Hematopoietic multipotent progenitor cell treated with erythropoietin and hydrocortisone succinate and interleukin-3 and kit ligand, for 6 days (in vitro differentiated cells): ENCODE results near the gene C4orf50.
A peak's percentile ranks its signal among the peaks of the same experiment; 100 is the strongest.

Source experiments
- DNase-seq: peaks from one replicate; pipeline ENCODE4 v3.0.0-alpha.2; 2015

The C4orf50 gene

DNA sequence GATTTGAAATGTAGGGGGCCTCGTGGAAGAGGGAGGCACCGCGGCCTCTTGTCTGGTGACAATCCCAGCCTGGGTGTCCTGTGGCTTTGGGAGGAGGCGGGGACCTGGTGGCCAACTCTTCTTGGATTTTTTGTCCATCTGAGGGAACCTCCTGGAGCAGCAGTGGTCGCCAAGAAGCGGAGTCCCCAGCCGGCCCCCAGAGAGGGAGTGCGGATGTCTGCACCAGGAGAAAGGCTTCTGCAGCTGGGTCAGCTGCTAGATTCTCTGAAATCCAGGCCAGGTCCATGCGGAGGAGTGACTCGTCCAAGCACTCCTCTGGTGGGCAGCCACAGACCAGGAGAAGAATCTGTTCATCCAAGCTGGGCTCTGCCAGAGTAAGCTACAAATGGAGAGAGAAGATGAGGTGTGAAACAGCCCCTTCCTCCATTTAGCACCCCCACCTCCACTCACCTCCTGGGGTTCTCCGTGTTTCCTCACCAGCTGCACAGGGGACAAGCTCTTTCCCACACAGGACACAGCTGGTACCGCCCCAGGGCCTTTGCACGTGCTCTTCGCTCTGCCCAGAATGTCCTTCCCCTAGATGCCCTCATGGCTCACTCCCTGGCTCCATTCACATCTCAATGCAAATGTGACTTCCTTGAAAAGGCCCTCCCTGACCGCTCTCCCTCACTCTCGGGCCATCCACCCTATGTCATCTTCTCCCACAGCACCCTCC, 27.6 kb downstream of the C4orf50 start:
- no peak for DNase-seq

DNA sequence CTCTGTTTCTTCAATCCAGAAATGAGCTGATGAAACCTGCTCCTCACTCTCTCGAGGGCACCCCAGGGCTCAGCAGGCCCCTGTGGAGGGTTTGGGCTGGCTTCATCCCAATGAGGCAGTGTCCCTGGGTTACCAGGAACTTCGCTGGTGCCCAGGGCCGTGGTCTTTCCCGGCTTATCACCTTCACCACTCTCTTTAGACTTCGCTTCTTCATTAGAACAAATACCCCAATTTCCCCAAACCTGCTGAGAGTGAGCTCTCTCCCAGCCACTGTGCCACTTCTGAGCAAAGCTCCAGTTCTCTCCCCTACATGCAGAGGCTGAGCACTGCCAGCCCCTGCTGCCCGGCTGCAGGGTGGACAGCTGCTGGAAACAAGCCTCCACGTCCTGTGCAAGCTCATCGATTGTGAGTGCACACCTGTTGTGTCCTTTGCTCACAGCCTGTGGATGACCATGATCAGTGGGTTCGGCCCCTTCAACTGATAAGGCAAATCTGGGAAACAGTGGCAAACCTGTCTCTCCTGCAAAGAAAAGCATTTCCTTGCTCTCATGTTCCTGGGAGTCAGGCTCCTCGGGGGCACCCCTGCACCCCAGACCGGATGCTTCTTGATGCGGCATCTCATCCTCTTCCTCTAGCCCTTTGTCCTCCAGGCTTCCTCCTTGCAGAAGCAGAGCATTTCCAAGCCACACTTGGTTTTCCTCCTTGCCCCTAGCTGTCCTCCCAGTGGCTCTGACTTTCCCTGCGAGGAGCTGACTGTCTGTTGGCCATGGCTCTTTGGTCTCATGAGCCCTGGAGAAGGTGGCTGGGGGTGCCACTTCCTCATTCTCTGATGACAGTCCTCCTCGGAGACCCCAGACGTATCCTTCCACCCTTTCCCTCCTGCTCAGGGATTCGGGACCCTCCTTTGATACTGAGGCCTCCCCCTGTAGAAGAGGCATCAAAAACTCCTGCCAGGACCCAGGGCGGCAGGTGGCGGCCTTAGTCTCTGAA, 28.7 kb downstream of the C4orf50 start:
- DNase-seq, result no peak

DNA sequence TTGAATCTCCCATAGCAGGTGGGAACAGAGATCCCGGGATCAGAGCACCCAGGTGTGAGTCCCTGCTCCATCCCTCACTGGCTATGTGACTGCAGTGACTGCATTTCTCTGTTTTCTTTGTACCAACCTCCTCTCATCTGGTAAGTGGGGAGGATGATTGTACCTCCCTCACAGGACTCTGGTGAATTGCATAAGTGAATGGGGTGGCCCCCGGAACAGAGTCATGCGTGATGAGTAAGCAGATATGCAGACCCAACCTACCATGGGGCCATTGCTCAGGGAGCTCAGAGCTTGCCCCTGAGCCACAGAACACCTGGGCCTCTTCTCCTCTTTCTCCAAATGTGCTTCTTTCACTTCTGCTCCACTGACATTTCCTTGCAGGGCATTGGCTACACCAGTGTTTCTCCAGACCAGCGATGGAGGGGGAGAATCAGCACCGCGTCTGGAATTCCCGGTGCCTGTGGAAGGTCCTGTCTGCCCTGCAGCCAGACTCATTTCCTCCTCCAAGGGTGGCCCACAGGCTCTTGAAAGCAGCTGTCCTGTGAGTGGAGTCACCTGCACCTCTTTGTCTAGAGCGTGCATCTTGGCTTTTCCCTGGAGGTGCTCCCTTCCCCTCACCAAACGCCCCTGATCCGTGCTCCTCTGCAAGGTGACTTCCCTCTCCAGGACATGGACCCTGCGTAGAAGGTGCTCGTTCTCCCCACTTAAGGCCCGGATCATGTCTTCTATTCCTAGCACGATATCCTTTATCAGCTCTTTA, 30.0 kb downstream of the C4orf50 start:
- DNase-seq, result no peak

DNA sequence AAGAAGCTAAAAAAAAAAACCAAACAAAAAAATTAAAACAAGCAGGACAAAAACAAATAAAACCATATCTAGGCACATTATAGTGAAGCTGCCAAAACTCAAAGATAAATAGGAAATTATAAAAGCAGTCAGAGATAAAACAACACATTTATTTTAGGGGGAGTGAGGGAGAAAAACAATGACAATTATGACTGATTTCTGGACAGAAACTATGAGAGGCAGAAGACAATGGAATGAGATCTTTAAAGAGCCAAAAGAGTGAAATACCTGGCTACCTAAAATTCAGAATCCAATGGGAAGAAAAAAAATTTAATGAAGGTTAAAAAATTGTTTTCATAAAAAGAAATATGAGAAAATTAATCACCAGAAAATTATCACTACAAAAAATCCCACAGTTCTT, 33.4 kb downstream of the C4orf50 start:
- no peak for DNase-seq

DNA sequence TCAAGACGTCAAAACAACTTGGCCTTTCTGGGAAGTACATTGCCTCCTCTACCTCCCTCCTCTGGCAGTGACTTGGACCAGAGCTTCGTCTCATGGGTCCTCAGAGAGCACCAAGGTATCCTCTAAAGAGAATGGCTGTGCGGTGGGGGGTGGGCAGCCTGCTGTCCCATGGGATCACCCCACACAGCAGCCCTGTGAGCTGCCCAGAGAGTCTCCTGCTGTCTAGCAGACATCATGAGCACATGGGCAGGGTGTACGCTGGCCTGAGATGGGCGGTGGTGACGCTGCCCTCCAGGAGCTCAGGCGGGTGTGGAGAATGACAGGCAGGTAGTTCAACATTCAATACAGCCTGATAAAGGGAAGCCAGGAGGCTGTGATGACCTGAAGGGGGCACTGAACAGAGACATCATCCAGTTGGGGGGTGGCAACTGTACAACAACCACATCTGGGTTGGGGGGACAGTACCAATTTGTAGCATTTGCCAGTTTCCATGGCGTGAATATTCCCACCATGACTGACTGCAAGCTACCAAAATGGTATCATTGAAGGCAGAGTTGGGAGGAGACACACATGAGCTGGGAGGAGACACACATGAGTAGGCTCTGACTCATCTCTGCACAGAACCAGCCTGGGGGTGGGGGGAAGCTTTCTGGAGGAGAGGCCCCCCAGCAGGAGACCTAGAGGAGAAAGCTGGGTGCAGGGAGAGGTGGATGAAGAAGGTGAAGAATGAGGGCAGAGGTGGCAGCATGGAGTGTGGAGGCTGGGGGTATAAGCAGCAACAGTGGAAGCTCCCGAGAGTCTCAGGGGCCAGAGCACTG, 35.9 kb downstream of the C4orf50 start:
- no peak for DNase-seq

DNA sequence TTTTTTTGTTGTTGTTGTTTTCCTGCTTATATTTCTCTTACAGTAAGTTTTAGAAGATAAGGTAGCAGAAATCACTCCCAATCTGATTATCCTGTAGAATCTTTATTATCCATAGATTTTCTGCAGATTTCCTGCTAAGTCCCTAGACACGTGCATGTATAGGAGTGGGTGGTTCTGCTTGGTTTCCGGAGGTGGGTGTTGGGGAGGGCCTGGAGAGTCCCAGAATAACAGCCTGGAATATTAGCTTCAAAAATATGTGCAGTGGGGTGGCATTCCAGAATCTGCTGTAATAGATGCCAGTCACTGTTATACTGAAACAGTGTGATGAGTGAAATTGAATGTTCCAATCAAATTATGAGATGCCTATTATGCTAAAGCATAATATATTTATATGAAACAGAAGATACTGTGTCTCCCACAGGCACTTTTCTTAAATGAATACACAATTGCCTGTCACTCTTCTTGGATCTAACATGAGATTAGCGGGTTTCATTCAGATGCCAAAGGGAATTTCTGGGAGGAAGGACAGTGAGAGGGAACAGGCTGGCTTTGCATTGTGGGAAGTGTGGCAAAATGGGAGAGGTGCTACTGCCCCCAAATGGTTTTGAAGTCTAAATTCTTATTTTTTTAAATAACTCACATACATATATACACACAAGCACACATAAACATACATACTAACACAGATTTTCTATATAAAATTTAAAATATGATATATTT, 37.6 kb downstream of the C4orf50 start:
- no peak for DNase-seq

DNA sequence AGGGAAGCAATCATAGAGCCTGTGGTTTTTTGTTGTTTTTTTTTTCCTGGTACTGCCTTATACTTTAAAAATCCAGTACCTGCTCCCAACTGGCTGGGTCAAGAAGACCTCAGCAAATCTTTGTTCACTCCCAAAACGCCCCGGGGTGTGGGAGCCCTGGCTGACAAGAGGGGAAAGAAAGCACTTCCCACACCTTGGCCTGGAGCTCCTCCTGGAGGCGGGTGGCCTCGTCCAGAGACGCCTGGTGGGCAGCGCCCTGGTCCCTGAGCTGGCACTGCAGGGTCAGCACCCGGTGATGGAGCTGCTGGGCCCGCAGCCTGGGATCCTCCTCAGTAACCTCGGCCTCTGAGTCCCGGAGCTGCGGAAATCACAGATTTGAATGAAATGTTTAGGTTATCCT, 38.2 kb downstream of the C4orf50 start:
- DNase-seq, result no peak

DNA sequence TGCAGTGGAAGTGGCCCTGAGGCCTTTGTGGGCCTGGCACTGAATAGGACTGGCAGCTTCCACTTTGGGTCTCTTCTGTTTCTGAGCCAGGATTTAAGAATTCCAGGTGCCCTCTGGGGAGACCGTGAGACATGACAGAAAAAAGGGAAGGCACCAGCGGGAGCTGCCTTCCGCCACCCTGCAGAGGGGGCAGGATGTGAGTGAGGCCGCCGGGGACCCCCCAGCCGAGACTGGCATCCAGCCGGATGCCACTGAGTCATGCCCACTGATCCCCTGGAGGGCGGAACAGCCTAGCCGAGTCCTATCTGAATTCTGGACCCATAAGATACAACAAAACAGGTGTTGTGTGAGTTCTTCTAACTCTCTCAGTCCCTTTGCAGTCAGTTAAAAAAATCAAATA, 41.3 kb downstream of the C4orf50 start:
- no peak for DNase-seq

DNA sequence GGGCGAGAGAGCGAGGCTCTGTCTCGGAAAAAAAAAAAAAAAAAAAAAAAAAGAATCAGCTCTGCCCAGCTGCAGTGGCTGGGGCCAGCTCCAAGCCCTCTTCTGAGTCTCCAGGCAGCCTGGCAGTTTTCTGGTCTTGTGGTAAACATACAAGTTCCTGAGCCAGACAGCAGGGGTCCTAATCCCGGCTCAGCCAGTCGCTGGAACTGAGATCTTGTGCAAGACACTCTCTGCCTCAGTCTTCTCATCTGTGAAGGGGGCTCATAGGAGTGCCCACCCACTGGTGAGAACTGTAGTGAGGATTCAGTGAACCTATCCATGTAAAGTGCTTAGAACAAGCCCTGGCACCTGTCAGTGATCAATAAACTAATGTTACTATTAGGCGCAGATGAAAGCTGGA, 41.8 kb downstream of the C4orf50 start:
- peak; percentile 9 for DNase-seq

DNA sequence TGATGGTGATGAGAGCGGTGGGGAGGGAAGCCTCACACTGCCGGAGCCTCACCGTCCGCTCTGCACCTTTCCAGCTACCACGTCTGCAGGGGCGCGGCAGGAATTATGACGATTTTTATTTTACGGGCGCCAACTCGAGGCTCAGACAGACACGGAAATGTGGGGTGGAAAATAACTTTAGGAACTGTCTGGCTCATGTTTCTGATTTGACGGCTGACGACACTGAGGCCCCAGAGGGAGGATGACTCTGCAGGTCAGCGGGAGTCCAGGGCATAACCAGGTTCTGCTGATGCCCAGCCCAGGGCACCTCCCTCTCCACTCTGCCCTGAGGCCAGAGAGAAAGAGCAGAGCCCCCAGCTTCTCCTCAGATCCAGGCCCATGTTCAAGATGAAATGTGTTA, 43.9 kb downstream of the C4orf50 start:
- no peak for DNase-seq

DNA sequence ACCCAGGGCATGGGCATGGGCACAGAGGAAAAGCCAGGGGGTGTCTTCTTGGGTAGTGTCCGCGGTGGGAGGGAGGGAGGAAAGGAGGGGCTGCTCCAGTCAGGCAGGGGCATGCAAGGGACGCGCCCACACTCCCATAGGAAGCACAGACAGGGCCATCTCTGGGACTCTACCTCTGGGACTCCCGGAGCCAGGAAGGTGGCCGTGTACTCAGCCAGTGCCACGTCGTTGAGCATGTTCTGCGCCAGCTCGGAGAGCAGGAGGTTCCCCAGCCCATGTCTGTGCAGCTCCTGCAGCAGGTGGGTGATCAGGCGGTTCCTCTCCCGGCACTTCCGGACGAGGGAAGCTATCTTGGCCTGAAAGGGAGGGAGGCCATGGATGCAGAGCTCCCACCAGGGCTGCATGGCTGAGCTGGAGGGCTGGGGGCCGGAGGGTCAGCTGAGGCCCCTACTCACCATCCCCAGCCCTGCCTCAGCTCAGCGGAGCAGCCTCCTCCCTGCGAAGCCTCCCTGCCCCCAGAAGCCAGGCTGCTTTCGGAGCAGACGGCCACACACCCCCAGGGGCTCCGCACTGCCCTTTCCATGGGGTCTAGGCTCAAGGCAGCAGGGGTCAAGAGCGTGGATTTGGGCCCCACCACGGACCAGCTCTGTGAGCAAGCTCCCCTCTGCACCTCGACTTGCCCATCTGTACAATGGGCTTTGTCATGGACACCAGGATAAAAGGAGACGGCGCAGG, 44.6 kb downstream of the C4orf50 start:
- DNase-seq, result no peak

DNA sequence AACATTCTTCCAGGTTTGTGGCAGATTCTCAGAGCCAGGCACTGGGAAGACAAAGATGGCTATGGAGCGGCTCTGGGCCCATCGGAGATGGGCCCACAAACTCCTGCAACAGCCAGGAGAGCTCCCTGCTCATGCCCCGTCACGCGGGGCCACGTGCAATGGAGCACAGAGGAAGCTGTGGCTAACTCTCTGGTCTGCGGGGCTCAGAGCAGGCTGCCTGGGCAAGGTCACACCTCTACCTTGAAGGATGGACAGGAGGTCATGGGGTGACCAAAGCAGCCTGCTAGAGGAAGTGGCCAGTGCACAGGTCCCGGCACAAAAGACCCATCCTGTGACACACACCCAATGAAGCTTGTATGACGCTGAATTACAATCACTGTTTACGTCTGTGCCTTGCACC, 45.2 kb downstream of the C4orf50 start:
- no peak for DNase-seq

DNA sequence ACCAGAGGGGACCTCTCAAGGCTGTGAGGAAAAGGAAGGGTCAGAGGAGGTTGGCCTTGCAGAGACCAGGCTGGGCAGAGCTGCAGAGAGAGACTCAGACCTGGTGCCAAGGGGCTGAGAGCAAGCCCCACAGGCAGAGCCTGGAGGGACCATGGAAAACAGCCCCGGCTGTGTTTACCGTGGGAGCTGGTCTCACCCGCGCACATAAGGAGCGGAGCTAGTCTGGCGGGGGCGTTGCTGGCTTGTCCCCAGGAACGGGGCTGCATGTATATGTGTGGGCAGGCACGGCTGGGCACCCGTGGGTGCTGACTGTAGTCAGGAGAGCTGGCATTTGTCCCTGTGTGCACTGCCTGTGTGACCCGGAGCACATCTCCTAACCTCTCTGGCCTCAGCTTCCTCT, 45.7 kb downstream of the C4orf50 start:
- DNase-seq, result no peak

DNA sequence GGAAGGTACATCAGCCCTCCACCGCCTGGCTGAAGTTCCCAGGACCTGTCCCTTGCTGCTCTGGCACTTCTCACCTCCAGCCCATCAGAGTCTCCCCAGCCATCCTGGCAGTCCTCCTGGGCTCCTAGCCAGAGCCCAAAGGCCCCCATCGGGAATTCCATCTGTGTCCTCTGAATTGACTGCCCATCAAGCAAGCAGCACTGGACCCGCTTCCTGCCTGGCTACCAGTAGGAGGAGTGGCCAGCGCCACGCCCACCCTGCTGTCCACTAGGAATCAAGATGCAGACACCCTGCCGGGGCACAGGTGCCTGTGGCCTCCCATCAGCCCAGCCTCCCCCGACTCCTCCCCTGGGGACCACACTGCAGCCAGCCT, 47.2 kb downstream of the C4orf50 start:
- no peak for DNase-seq

DNA sequence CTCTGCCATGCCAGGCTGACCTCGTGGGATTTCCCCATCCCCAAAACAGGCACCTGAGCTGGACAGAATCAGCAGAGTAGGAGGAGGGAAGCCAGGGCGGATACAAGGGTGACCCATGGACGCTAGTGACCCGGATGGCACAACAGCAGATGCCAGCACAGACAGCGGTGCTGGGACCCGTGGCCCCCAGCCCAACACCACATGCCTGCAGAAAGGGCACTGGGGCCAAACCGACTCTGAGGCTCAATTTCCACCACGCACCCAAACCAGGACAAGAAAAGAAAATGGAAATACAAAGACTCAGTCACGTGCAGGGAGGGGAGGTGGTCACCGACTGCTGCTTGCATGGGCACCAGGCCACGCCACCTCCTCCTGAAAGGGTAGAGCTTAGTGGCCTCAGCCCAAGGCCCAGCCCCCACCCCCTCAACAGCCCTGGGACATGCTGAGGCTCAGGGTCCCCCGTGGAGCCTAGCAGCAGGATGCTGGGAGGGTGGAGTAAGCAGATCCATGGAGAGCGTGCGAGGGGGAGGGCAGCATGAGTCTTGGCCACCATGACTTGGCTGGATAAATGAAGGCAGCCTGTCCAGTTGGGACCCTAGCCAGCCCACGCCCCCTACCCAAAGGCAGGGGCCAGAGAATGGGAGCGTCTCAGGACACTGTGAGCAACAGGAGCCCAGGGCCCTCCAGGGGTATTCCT, 47.7 kb downstream of the C4orf50 start:
- DNase-seq, result no peak

DNA sequence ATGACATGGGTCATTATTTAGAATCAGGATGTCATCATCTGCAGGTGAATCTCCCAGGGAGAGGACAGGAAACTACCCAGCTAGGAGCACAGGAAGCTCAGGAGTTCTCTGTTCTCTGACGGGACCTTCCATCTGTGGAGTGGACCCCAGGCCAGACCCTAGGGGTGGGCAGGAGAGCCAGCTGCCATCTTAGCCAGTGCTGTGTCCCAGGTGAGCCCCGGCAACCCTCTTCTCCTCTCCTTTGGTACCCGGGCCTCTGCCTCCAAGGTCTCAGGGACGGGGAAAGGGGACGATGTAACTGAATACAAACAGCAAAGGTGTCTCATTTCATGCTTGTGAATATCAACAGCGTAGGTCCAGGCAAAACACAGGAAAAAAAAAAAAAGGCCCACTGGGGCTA, 48.5 kb downstream of the C4orf50 start:
- DNase-seq, result no peak

DNA sequence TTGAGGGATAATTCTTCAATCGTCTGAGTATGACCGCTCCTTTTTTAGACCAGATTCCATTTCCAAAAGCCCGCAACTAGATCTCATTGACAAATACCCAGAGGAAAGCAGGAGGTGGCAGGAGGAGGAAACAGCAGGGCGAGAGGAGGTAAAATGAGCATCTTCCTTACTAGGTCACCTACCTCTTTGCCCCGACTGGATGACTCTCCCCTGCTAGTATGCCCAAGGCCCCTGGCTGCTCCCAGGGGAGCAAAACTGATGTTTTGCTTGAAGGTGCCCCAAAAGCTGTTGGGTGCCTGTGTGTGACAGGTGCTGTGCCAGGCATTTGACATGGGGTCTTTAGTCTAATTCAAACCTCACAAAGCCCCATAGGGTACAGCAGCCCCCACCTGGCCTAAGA, 48.9 kb downstream of the C4orf50 start:
- DNase-seq, result no peak

DNA sequence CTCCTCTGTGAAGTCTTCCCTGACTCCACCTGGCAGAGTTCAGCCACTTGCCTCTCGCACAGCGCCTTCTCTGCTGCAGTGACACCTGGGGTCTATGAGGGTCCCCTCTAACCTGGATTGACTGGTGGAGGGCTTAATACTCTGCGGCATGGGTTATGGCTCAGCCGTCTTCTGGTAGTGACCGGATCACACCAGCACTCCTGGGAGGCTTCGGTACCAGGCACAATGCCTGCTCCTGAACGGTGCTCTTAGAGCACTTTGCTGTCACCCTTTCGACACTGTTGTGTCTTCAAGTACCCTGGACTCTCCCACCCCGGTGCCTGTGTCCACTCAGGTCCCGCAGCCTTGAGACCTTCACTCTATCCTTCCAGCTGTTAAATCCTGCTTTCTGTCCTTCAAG, 50.0 kb downstream of the C4orf50 start:
- no peak for DNase-seq

DNA sequence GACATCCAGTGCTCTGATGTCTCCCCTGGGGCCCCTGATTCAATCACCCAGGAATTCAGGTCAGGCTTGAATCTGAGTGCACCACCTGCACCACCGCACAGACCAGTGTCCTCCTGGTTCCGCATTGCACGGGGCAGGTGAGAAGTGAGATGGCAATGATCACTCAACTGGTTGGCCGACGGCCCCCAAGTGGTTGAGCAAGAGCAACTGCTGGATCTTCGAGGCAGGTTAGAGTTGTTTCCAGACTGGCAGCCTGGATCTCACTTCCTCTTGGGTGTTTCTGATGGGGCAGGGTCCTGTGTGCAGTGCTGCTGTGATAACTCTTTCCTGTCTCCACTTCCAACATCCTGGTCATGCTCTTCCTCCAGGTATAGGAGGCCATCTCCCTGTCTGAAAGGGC, 50.4 kb downstream of the C4orf50 start:
- no peak for DNase-seq

DNA sequence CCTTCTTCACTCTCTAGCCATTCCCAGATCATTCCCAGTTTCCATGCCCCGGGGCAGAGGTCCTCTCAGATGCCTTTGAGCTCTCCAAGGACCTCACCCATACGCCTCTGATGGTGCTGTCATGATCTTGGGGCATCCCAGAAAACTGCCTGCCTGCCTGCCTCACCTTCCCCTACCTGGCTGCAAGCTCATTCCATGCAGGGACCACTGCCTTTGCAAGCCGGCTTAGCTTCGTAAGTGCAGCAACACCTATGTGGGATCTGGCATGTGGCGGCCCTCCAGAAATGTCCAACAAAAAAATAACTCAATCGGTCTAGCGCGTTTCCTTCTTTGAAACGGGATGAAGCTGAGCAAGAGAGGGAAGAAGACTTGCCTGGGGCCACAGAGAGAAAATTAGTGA, 53.0 kb downstream of the C4orf50 start:
- DNase-seq, result no peak

DNA sequence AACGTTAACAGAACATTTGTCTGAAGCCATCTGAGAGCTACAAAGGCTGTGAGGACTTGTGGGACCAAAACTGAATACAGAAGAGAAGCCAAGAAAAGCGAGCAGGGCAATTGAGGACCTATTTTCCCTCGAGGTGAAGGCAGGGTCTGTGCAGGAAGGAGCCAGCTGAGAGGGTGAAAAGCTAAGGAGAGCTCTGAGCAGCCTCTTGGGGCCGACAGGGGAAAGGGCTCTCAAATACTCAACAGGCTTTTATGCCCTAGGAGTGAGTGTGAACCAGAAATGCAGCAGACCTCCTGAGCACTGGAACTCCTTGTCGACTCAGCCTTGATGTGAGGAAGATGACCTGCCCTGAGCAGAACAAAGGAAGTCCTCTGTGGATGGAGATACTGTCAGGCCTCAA, 54.2 kb downstream of the C4orf50 start:
- no peak for DNase-seq
